ENCODE data around the gene RAB4A. TPM values are rescaled to one million over a fixed set of nuclear protein-coding genes. Genes with fewer than 3 reads are reported as not detected.

RAB4A gene
- total and polyA plus RNA-seq, 3 experiments from 2014 or later = 24.4 to 34.9 (median 32.2) TPM

DNA sequence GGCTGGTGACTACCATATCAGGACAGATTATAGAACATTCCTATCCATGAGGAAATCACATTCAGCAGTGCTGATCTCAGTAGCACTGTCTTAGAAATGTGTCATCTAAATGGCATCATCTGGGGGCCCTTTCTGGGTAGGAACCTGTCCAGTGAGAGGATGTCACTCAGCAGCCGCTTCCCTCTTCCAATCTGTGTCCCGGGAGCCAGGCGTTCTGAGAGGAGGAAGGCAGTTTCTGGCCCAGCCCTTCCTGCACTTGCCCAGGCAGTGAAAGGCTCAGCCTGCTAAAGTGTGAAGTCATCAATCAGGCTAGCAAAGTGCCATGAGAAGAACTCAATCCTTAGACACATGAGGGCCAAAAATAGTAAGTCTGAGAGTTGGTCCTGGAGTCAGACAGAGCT, 25.6 kb downstream of the RAB4A start:
- no peaks in the 10 kb centered on the region for H3K27me3 Mint-ChIP-seq
- Histone ChIP-seq H3K27ac (ENCODE audit: low read depth, low read length) (no peak overlapping the region), H3K4me1 (ENCODE audit: insufficient read depth, low read length) (no peaks in the 10 kb centered on the region), H3K27me3 (ENCODE audit: insufficient read depth, low read length, poor library complexity, severe bottlenecking) (no peaks in the 10 kb centered on the region), H3K4me3 (ENCODE audit: low read length) (no peak overlapping the region), H3K9me3 (ENCODE audit: low read length) (no peaks in the 10 kb centered on the region), H3K36me3 (ENCODE audit: insufficient read depth, low read length) (peaks cover 27% of the 10 kb centered on the region)
- peak overlapping the region in 3 of 8 donors; percentile 23 to 44 (median 38) for H3K27ac Mint-ChIP-seq
- H3K36me3 Mint-ChIP-seq = peaks cover 17 to 77% (median 19%) of the 10 kb centered on the region in 3 donors
- H3K4me1 Mint-ChIP-seq = peaks cover 8% of the 10 kb centered on the region in 3 donors
- no peak overlapping the region for H3K4me3 Mint-ChIP-seq
- CTCF ChIA-PET = no interaction called here
- no peak for DNase-seq
- POLR2A ChIA-PET = no interaction called here
- no peaks in the 10 kb centered on the region for H3K9me3 Mint-ChIP-seq

DNA sequence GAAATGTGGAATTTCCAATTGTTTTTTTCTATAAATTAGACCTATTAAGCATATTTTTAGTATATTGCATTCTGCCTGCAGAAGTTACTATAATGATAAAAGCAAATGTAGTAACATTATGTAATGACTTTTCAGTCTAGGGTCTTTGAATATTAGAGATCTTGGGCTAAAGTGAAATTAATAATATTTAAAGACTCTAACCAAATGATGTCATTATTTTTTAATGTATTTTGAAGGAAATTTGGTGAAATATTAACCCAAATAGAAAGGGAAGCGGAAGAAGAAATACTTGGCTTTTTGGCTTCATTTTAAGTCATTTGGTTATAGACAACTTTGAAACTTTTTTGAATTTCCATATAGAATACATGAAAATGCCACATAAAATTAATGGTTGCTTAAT, 26.8 kb downstream of the RAB4A start:
- Mint-ChIP-seq H3K9me3 (no peaks in the 10 kb centered on the region), H3K4me1 (peaks cover 8% of the 10 kb centered on the region in 3 donors), H3K27me3 (no peaks in the 10 kb centered on the region), H3K36me3 (peaks cover 17 to 73% (median 20%) of the 10 kb centered on the region in 3 donors), H3K4me3 (no peak overlapping the region), H3K27ac (no peak overlapping the region)
- Histone ChIP-seq H3K4me1 (ENCODE audit: insufficient read depth, low read length) (no peaks in the 10 kb centered on the region), H3K9me3 (ENCODE audit: low read length) (no peaks in the 10 kb centered on the region), H3K27me3 (ENCODE audit: insufficient read depth, low read length, poor library complexity, severe bottlenecking) (no peaks in the 10 kb centered on the region), H3K36me3 (ENCODE audit: insufficient read depth, low read length) (peaks cover 27% of the 10 kb centered on the region), H3K27ac (ENCODE audit: low read depth, low read length) (no peak overlapping the region), H3K4me3 (ENCODE audit: low read length) (no peak overlapping the region)
- DNase-seq = no peak
- ChIA-PET POLR2A (no interaction called here), CTCF (no interaction called here)

DNA sequence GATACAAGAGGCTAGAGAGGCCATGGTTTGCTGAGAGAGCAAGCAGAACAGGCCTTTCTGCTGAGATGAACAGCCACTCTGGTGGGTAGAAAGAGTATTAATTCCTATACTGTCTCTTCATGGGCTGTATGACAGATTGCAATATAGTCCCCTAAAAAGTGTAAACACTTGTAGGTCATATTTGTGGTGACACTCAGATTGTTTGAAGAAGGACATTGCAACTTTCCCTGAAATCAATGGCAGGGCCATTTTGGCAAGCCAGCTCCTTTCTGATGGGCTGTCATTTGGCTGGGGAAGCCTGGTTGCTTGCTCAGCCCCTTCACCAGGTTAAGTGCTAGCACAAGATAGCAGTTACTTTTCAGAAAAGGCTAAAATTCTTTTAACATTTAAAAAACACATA, 27.5 kb downstream of the RAB4A start:
- ChIA-PET POLR2A (no interaction called here), CTCF (no interaction called here)
- no peaks in the 10 kb centered on the region for H3K4me1 ChIP-seq (ENCODE audit: insufficient read depth, low read length)
- H3K36me3 ChIP-seq (ENCODE audit: insufficient read depth, low read length) = peaks cover 27% of the 10 kb centered on the region
- no peaks in the 10 kb centered on the region for H3K9me3 ChIP-seq (ENCODE audit: low read length)
- no peak overlapping the region for H3K27ac ChIP-seq (ENCODE audit: low read depth, low read length)
- Mint-ChIP-seq H3K9me3 (no peaks in the 10 kb centered on the region), H3K27ac (peak overlapping the region in 1 of 8 donors; percentile 29), H3K27me3 (no peaks in the 10 kb centered on the region), H3K36me3 (peaks cover 19 to 74% (median 20%) of the 10 kb centered on the region in 3 donors), H3K4me3 (no peak overlapping the region), H3K4me1 (peaks cover 9 to 14% (median 10%) of the 10 kb centered on the region in 3 donors)
- DNase-seq = no peak
- H3K27me3 ChIP-seq (ENCODE audit: insufficient read depth, low read length, poor library complexity, severe bottlenecking) = no peaks in the 10 kb centered on the region
- no peak overlapping the region for H3K4me3 ChIP-seq (ENCODE audit: low read length)

DNA sequence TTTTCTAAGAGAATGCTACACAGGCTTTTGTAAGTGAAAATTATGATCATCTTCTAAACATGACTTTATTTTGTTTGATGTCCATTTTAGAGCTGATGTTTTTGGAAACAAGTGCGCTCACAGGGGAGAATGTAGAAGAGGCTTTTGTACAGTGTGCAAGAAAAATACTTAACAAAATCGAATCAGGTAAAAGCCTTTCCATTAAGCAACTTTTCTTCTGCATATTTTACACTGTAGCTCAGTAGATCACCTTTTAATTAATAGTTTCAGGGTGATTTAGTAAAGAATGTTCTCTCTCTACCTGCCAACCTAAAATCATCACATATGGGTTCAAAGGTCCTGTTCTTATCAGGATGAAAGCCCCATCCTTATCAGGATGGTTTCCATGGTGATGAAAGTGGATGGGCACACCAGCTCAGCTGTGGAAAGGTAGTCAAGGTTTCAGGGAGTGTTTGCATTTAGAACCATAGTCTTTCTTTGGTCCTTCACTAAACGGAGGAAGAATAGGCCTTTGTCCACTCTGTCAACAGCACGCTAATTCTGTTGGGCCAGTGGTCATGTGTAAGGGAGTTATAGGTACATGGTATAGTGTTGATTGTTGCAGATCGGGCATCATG, 28.1 kb downstream of the RAB4A start:
- CTCF ChIA-PET = no interaction called here
- Histone ChIP-seq H3K9me3 (ENCODE audit: low read length) (no peaks in the 10 kb centered on the region), H3K27me3 (ENCODE audit: insufficient read depth, low read length, poor library complexity, severe bottlenecking) (no peaks in the 10 kb centered on the region), H3K4me1 (ENCODE audit: insufficient read depth, low read length) (no peaks in the 10 kb centered on the region), H3K27ac (ENCODE audit: low read depth, low read length) (no peak overlapping the region), H3K36me3 (ENCODE audit: insufficient read depth, low read length) (peaks cover 30% of the 10 kb centered on the region), H3K4me3 (ENCODE audit: low read length) (no peak overlapping the region)
- Mint-ChIP-seq H3K36me3 (peaks cover 15 to 75% (median 18%) of the 10 kb centered on the region in 3 donors), H3K4me1 (peaks cover 7 to 13% (median 9%) of the 10 kb centered on the region in 3 donors), H3K27me3 (no peaks in the 10 kb centered on the region), H3K4me3 (no peak overlapping the region), H3K9me3 (no peaks in the 10 kb centered on the region), H3K27ac (peak overlapping the region in 1 of 8 donors; percentile 64)
- POLR2A ChIA-PET = no interaction called here
- no peak for DNase-seq

DNA sequence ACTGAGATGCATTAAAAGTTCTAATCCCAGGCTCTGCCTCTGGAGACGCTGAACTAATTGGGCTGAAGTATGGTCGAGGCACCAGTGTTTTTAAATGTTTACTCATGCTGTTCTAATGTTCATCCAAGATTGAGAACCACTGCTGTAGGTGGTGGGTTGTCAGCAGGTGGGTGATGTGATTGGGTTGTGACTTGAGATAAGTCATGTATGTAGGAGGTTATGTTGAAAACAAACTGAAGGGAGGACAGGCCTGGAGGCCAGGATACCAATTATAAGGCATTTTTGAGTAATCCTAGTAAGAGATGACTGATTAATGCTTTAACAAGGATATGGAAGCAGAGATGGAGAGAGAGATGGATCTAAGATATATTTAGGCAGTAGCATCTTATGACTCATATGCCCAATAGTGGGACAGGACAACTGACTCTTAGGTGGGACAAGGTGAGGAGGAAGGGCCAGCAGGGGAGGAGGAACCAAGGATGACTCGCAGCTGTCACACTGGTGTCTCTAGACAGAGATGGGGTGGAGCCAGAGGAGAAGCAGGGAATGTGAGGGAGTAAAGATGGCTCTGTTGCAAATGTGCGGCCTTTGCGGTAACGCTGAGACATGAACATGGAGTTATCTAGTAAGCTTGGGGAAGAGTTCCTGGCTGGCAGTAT, 29.3 kb downstream of the RAB4A start:
- peaks cover 35% of the 10 kb centered on the region for H3K36me3 ChIP-seq (ENCODE audit: insufficient read depth, low read length)
- H3K36me3 Mint-ChIP-seq = peaks cover 13 to 76% (median 15%) of the 10 kb centered on the region in 3 donors
- no peaks in the 10 kb centered on the region for H3K27me3 Mint-ChIP-seq
- H3K27ac ChIP-seq (ENCODE audit: low read depth, low read length) = no peak overlapping the region
- DNase-seq = no peak
- H3K4me1 Mint-ChIP-seq = peaks cover 4 to 17% (median 10%) of the 10 kb centered on the region in 3 donors
- peak overlapping the region in 2 of 8 donors; percentile 4 to 10 for H3K27ac Mint-ChIP-seq
- H3K27me3 ChIP-seq (ENCODE audit: insufficient read depth, low read length, poor library complexity, severe bottlenecking) = no peaks in the 10 kb centered on the region
- no peaks in the 10 kb centered on the region for H3K4me1 ChIP-seq (ENCODE audit: insufficient read depth, low read length)
- POLR2A ChIA-PET = no interaction called here
- no peaks in the 10 kb centered on the region for H3K9me3 ChIP-seq (ENCODE audit: low read length)
- CTCF ChIA-PET = no interaction called here
- H3K9me3 Mint-ChIP-seq = no peaks in the 10 kb centered on the region
- no peak overlapping the region for H3K4me3 Mint-ChIP-seq
- no peak overlapping the region for H3K4me3 ChIP-seq (ENCODE audit: low read length)

DNA sequence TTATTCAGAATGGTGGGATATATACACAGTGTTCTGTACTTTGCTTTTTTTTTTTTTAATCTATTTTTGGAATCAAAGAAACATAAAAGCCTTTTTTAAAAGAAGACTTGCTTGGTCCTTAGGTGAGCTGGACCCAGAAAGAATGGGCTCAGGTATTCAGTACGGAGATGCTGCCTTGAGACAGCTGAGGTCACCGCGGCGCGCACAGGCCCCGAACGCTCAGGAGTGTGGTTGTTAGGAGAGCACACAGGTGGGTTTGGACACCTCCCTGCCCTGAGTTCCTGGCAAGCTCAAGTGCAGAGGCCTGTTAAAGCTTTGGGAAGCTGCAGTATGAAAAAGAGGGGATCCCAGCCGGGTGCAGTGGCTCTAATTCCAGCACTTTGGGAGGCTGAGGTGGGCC, 31.8 kb downstream of the RAB4A start:
- Histone ChIP-seq H3K27me3 (ENCODE audit: insufficient read depth, low read length, poor library complexity, severe bottlenecking) (no peaks in the 10 kb centered on the region), H3K36me3 (ENCODE audit: insufficient read depth, low read length) (peaks cover 35% of the 10 kb centered on the region), H3K4me3 (ENCODE audit: low read length) (no peak overlapping the region), H3K4me1 (ENCODE audit: insufficient read depth, low read length) (no peaks in the 10 kb centered on the region), H3K9me3 (ENCODE audit: low read length) (no peaks in the 10 kb centered on the region), H3K27ac (ENCODE audit: low read depth, low read length) (no peak overlapping the region)
- Mint-ChIP-seq H3K4me3 (no peak overlapping the region), H3K4me1 (peaks cover 4 to 17% (median 10%) of the 10 kb centered on the region in 3 donors), H3K36me3 (peaks cover 12 to 70% (median 17%) of the 10 kb centered on the region in 3 donors), H3K27ac (peak overlapping the region in 2 of 8 donors; percentile 4 to 54), H3K27me3 (no peaks in the 10 kb centered on the region), H3K9me3 (no peaks in the 10 kb centered on the region)
- no peak for DNase-seq
- ChIA-PET CTCF (no interaction called here), POLR2A (no interaction called here)

DNA sequence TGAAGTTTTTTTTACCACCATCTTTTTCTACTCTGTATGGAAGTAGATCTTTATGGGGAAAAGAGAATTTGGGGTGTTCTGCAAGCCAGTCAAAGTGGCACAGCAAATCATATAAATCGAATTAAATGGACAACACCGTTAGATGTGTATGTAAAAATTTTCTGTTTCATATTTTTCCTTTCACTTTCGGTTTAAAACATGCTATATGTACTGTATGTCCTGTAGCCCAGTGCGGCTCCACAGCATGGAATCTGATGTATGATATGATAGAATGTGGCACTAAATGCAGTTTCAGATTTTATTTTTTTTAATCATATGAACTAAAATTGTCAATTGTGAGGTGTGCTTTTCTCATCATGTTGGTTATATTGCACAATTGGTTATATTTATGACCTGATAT, 32.9 kb downstream of the RAB4A start:
- H3K27ac Mint-ChIP-seq = peak overlapping the region in 1 of 8 donors; percentile 38
- no peak overlapping the region for H3K27ac ChIP-seq (ENCODE audit: low read depth, low read length)

DNA sequence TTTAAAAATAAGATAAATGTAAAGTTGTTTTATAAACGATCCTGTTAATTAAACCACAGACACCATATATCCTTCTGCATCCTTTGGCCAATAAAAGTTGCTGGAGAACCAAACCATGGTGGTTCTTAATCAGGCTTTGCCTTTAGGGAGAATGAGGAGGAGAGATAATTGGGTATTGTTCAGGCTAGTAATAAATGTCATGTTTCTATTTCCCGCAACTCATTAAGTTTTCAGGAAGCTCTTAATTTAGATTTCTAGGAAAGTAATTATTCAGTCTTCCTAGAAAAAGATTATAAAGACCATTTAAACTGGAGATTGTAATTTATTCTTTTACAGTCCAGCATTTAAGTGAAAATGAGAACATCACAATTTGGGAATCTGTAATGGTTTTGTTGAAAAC, 34.5 kb downstream of the RAB4A start:
- H3K27me3 ChIP-seq (ENCODE audit: insufficient read depth, low read length, poor library complexity, severe bottlenecking) = no peaks in the 10 kb centered on the region
- Mint-ChIP-seq H3K36me3 (peaks cover 6 to 69% (median 10%) of the 10 kb centered on the region in 3 donors), H3K27ac (no peak overlapping the region), H3K27me3 (no peaks in the 10 kb centered on the region), H3K4me1 (peaks cover 4 to 22% (median 10%) of the 10 kb centered on the region in 3 donors), H3K9me3 (no peaks in the 10 kb centered on the region), H3K4me3 (no peak overlapping the region)
- DNase-seq = no peak
- no peaks in the 10 kb centered on the region for H3K4me1 ChIP-seq (ENCODE audit: insufficient read depth, low read length)
- ChIA-PET POLR2A (no interaction called here), CTCF (no interaction called here)
- no peaks in the 10 kb centered on the region for H3K9me3 ChIP-seq (ENCODE audit: low read length)
- H3K36me3 ChIP-seq (ENCODE audit: insufficient read depth, low read length) = peaks cover 15% of the 10 kb centered on the region
- no peak overlapping the region for H3K27ac ChIP-seq (ENCODE audit: low read depth, low read length)
- no peak overlapping the region for H3K4me3 ChIP-seq (ENCODE audit: low read length)

More for the DNA sequence above, 32.9 kb downstream of the RAB4A start:
- no peaks in the 10 kb centered on the region for H3K9me3 ChIP-seq (ENCODE audit: low read length)
- no peak overlapping the region for H3K4me3 Mint-ChIP-seq
- peaks cover 13 to 74% (median 19%) of the 10 kb centered on the region in 3 donors for H3K36me3 Mint-ChIP-seq
- H3K4me1 Mint-ChIP-seq = peaks cover 4 to 21% (median 10%) of the 10 kb centered on the region in 3 donors
- ChIA-PET POLR2A (interaction anchor here (0.6 kb wide), 1 partner anchor 148 kb away, joined by 3 read pairs; no protein-coding TSS in a partner anchor), CTCF (no interaction called here)
- no peaks in the 10 kb centered on the region for H3K4me1 ChIP-seq (ENCODE audit: insufficient read depth, low read length)
- no peaks in the 10 kb centered on the region for H3K27me3 ChIP-seq (ENCODE audit: insufficient read depth, low read length, poor library complexity, severe bottlenecking)
- H3K27me3 Mint-ChIP-seq = no peaks in the 10 kb centered on the region
- H3K36me3 ChIP-seq (ENCODE audit: insufficient read depth, low read length) = peaks cover 30% of the 10 kb centered on the region
- no peaks in the 10 kb centered on the region for H3K9me3 Mint-ChIP-seq
- no peak for DNase-seq
- no peak overlapping the region for H3K4me3 ChIP-seq (ENCODE audit: low read length)

Data from CD8-positive, alpha-beta memory T cell (primary cell).